ENCODE measurements around the gene AJAP1. TPM values are rescaled to one million over a fixed set of nuclear protein-coding genes. Genes with fewer than 3 reads are reported as not detected.

The AJAP1 gene
- total and polyA plus RNA-seq, 2 of the 8 experiments (the other 6 are each of a cell fraction or from before 2014, with no cell fraction given), result 1.9 to 6.2 TPM

DNA sequence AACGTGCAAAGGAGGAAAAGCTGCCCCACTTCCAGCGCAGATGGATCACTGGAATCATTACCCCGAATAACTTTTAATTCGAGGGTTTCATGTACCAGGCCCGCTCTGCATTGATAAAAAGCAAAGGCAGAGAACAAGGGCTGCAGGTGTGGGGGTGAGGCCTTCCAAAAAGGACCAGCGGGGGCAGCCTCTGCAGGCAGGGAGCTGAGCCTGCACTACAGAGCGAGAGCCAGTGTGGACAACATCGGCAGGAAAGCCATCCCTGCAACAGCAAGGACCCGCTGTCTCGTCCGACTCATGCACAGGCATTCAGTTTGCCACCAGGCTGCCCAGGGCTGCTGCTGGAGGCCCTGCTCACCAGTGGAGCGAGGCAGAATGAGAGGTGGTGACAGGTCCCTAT, 27.1 kb upstream of the AJAP1 start:
- Histone ChIP-seq H4K8ac (ENCODE audit: extremely low read depth, insufficient read depth, low read length) (no peak overlapping the region), H2BK15ac (ENCODE audit: low read length) (no peak overlapping the region), H3K27me3 (replicated peaks in 1 of 4; ENCODE audit: control insufficient read depth in 3 of 4, extremely low read depth in 1 of 4, insufficient read depth in 3 of 4, low read length in 3 of 4) (no peaks in the 10 kb centered on the region), H3K14ac (ENCODE audit: insufficient read length) (no peak overlapping the region), H3K23ac (ENCODE audit: insufficient read length) (no peak overlapping the region), H3K4me1 (replicated peaks in 1 of 4; ENCODE audit: control insufficient read depth in 3 of 4, insufficient read depth in 4 of 4, low read length in 3 of 4) (no peaks in the 10 kb centered on the region; a peak in 1 of 7 replicates), H3K18ac (ENCODE audit: extremely low read depth, low read length) (no peak overlapping the region), H2AFZ (ENCODE audit: low read length) (no peak overlapping the region), H4K20me1 (replicated peaks in 1 of 2; ENCODE audit: control insufficient read depth in 1 of 2, insufficient read depth in 2 of 2, low read length in 2 of 2) (no peaks in the 10 kb centered on the region), H3K9me3 (ENCODE audit: insufficient read depth in 2 of 2, low read depth in 1 of 2, low read length in 1 of 2) (no peaks in the 10 kb centered on the region), H3K36me3 (ENCODE audit: control insufficient read depth in 2 of 4, insufficient read depth in 4 of 4, low read length in 3 of 4) (no peaks in the 10 kb centered on the region), H3K4me2 (ENCODE audit: insufficient read depth in 1 of 2, low read depth in 2 of 2, low read length in 2 of 2) (no peak overlapping the region), H3K79me1 (ENCODE audit: low read depth, low read length) (no peaks in the 10 kb centered on the region), H3K9ac (replicated peaks in 1 of 4; ENCODE audit: extremely low read depth in 1 of 4, low read depth in 3 of 4, low read length in 3 of 4) (no peak overlapping the region), H3K27ac (ENCODE audit: low read depth, low read length) (no peak overlapping the region), H2BK20ac (ENCODE audit: low read length) (no peak overlapping the region), H4K91ac (replicated peaks; ENCODE audit: insufficient read length, low read length) (no peak overlapping the region), H3K4me3 (ENCODE audit: extremely low read depth in 1 of 4, insufficient read depth in 2 of 4, low read depth in 3 of 4, low read length in 4 of 4) (no peak overlapping the region), H3K56ac (replicated peaks; ENCODE audit: insufficient read length, low read depth, low read length) (no peak overlapping the region), H2BK120ac (replicated peaks; ENCODE audit: low read depth, low read length) (no peak overlapping the region), H2BK5ac (ENCODE audit: low read depth, low read length) (no peak overlapping the region), H4K5ac (ENCODE audit: insufficient read length, low read depth, low read length) (no peak overlapping the region), H3K79me2 (ENCODE audit: control insufficient read depth in 1 of 2, insufficient read depth in 2 of 2, low read length in 2 of 2) (no peaks in the 10 kb centered on the region), H2BK12ac (ENCODE audit: low read depth, low read length) (no peak overlapping the region), H3K23me2 (ENCODE audit: low read depth, low read length) (no peaks in the 10 kb centered on the region; the same call in 1 of the 2 replicates), H3K4ac (replicated peaks; ENCODE audit: insufficient read length, low read depth, low read length) (no peak overlapping the region), H2AK5ac (ENCODE audit: low read depth, low read length) (no peak overlapping the region)
- no peak for FAIRE-seq
- no peak for DNase-seq (ENCODE audit: low read depth in 1 of 2, low spot score in 2 of 2)
- ChIA-PET CTCF (ENCODE audit: partially characterized antibody) (no interaction called here), POLR2A (ENCODE audit: partially characterized antibody) (no interaction called here)
- WGBS, 2 experiments (ENCODE audit: extremely low coverage in 1 of 2, insufficient coverage in 1 of 2, insufficient read length in 1 of 2, insufficient replicate concordance in 2 of 2, low coverage in 1 of 2, low lambda C conversion rate in 2 of 2, missing lambda C conversion rate in 1 of 2), result 87% methylated on average over 12 of the region's 12 CpGs; no CpG with 5 or more reads in 1 of the 2 experiments
- TF ChIP-seq RAD21 (IDR thresholded peaks at IDR 0.05 in 1 of 2, conservative IDR thresholded peaks at IDR 0.05 in 1 of 2; ENCODE audit: low read depth in 2 of 2, low read length in 2 of 2) (peak; percentile 39 to 49), NANOG (IDR thresholded peaks at IDR 0.05; ENCODE audit: insufficient read depth, low read depth, low read length, poor library complexity, severe bottlenecking) (no peak), RXRA (IDR thresholded peaks at IDR 0.05; ENCODE audit: insufficient read depth, low read depth, low read length) (no peak), HDAC2 (IDR thresholded peaks at IDR 0.05; ENCODE audit: borderline replicate concordance in 1 of 2, low read depth in 2 of 2, low read length in 2 of 2) (no peak)
- TF ChIP-seq, protein P1, sequence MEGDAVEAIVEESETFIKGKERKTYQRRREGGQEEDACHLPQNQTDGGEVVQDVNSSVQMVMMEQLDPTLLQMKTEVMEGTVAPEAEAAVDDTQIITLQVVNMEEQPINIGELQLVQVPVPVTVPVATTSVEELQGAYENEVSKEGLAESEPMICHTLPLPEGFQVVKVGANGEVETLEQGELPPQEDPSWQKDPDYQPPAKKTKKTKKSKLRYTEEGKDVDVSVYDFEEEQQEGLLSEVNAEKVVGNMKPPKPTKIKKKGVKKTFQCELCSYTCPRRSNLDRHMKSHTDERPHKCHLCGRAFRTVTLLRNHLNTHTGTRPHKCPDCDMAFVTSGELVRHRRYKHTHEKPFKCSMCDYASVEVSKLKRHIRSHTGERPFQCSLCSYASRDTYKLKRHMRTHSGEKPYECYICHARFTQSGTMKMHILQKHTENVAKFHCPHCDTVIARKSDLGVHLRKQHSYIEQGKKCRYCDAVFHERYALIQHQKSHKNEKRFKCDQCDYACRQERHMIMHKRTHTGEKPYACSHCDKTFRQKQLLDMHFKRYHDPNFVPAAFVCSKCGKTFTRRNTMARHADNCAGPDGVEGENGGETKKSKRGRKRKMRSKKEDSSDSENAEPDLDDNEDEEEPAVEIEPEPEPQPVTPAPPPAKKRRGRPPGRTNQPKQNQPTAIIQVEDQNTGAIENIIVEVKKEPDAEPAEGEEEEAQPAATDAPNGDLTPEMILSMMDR (IDR thresholded peaks at IDR 0.05; ENCODE audit: control extremely low read depth in 1 of 3, insufficient read depth in 1 of 3, low read depth in 1 of 3, low read length in 3 of 3), result peak; percentile 21 to 60 (median 48)

Data from H1 (cell line).